C1 segment of cervical spinal cord (tissue), 14 donors: ENCODE measurements around the gene CCNJ.

Experiments used
- DNase-seq, 14 donors: peaks; one replicate each; lab custom pipeline; 2025; lab: John Stamatoyannopoulos, UW

The CCNJ gene

DNA sequence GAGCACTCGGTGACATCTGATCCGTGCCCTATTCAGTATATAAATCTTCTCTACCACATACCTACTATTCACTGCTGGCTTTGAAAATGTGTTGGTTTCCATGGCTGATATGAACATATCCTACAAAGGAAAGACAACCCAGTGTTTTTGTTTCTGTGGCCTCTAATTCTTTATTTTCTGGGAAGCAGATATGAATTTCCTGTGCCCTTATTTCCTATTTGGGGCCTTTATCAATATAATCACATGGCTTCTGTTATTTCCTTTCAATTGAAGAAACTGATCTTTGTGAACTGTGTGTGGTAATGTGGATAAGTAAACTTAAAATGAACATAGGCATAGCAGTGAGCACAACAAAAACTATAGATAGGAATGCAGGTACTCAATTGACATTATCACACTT is 10.6 kb downstream of the CCNJ start:
- no peak for DNase-seq

DNA sequence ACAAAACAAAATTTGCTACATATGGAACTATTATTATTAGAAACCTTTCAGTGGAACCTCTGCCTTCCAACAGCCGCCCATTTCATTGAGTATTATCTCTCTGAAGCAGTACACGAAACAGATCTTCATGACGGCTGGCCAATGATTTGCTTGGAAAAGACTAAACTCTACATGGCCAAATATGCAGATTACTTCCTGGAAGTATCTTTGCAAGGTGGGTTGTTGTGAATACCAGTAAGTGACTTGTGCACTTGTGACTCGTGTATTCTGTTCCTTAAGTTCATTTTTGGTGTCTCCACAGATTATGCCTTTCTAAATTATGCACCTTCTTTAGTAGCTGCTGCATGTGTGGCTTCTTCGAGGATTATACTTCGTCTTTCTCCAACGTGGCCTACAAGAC is 13.4 kb downstream of the CCNJ start:
- DNase-seq, result no peak

GRCh38 chr10:96061232-96061631 is 17.8 kb downstream of the CCNJ start:
- DNase-seq, result no peak

DNA sequence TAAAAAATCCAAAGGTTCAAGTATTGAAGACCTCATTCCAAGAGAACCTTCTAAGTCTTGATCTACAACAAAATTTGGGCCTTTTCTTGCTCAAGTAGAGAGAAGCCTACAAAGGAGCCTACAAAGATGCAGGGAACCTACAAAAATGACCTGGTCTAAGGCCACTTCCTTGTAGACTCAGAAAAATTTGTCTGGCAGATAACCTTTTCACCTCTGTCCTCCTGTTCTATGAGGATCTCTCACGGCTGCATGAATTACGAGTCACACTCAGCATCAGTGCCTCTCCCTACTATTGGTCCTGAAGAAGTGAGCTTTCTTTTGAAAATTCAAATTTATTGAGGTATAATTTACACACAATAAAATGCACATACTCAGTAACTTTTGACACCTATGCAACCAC is 29.3 kb downstream of the CCNJ start:
- no peak for DNase-seq

- no peak for DNase-seq
Observed at GRCh38 chr10:96073722-96074121, 30.3 kb downstream of the CCNJ start.

GRCh38 chr10:96074776-96075175 is 31.4 kb downstream of the CCNJ start:
- no peak for DNase-seq

DNA sequence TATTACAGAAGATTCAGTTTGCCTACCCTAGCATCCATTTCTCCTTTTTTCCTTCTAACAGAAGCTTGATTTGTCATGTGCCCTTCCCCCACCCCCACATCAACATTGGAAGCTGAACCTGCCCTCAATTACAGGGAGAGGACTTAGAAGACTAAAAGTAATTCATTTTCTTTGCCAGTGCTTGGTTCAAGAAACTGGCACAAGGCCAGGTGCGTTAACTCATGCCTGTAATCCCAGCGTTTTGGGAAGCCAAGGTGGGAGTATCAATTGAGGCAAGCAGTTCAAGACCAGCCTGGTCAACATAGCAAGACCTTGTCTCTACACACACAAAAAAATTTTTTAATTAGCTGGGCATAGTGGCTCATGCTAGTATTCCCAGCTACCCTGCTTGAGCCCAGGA is 32.6 kb downstream of the CCNJ start:
- DNase-seq, result no peak

- DNase-seq, result no peak
Observed at GRCh38 chr10:96077156-96077555, 33.8 kb downstream of the CCNJ start.

- no peak for DNase-seq
Observed at GRCh38 chr10:96082153-96082552, 38.8 kb downstream of the CCNJ start.

DNA sequence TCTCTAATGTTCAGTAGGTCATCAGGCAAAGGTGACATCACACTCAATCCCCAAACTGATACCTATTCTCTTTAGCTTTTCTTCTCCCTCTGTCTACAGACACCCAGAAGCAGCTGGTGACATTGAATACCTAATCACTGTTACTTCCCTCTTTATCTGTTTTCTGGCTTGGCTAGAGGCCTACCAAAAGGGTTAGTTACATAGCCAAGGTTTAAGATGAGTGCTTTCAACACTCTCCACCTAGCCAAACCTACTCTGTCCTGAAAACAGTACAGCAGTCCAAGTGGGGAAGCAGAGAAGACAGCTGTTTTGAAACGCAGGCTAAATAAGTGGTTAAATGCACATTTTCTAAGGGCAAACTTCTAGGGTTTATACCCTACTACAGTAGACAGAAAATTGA is 39.4 kb downstream of the CCNJ start:
- DNase-seq, result no peak

DNA sequence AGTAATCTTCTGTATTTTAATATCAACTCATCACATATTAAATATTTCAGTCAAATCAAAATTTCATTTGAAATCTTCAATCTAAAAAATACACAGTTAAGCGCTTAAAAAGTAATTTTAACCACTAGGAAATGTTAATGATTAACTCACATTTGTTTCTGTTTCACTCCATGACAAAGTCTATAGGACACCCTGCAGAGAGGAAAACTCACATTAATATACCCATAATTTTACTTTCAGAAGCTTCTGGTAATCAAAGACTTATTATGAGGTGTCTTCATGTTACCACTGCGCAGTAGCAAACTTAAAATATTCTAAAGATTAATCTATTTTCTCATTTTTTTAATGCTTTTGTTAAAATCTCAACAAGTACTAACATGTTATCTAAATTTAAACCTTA is 45.7 kb downstream of the CCNJ start:
- no peak for DNase-seq

DNA sequence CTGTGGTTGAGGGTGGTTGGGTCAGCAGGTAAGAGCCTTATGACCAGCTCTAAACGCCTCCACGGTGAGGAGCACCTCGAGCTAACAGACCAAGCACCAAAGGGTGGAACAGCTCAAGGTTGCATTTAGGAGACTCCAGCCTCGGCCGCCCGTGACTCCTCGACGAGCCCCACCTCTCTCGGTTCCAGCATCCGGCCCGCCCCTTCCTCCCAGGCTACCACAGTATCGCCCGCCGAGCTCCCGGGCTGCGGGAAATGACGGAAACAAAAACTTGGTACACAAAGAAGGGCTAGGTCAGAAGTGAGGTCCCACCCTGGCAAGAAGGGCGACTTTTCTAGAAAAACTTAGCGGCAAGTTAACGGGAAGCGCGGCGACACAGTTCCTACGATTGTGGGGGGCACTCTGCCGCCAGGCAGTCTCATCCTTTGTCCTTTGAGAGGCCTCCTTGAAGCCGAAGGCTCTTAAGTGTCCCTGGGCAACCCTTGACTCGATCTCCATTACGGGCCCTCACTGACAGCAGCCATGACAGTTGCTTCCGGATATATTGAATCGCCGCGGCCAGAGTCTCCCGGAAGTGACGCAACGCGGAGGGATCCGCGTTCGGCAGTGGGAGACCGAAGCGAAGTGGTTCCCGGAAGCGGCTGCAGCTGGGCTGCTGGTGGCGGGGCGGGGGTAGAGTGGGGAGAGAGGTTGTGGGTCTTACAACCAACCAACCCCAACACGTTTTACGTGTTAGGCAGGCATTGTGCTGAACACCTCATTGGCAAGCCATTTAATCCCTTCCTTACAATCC is 46.5 kb downstream of the CCNJ start:
- DNase-seq, result peak; percentile 39 to 92 (median 82)

GRCh38 chr10:96090463-96090800 is 47.0 kb downstream of the CCNJ start:
- DNase-seq, result peak in 1 of 14 donors; percentile 16

DNA sequence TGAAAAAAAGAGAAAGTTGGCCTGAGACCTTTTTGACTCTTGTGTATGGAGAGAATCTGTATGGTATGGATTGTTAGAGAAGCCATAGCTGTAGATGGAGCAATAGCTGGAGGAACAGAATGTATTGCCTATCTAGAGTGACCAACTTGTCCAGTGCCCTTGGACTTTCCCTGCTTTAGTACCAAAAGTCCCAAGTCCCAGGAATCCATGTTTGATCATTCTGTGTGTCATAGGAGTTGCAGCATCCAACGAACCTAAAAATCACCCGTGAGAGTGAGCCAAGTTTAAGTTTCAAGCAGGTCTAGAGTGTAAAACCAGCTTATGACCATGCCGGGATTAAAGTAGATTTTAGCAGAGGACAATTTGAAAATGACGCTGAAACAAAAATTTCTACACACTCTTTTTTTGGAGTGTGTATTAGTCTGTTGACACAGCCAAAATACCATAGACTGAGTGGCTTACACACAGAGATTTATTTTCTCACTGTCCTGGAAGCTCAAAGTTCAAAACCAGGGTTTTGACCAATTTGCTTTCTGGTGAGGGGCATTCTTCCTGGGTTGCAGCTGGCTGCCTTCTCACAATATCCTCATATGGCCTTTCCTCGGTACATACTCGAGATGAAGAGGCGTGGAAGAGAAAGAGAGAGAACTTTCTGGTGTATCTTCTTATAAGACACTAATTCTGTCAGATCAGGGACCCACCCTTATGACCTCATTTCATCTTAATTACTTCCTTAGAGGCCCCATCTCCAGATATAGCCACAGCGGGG is 49.8 kb downstream of the CCNJ start:
- no peak for DNase-seq

DNA sequence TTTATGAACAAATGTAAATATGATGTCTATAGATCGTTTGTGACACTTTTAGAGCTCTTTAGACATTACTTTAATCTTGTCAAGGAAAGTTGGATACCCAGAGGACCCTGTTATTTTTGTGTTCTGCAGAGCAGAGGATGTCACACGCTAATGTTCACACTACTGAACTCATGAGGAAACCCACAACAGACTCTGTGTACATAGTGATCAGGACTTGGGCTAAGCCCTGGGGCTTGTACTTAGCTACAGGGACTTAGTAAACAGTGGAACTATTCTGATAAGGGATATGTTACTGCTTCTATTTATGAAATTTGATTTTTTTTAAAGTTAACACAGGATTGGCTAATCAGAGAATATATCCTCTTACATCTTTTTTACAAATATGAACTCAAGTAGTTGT is 50.6 kb downstream of the CCNJ start:
- no peak for DNase-seq

GRCh38 chr10:96096958-96097357 is 53.6 kb downstream of the CCNJ start:
- no peak for DNase-seq

DNA sequence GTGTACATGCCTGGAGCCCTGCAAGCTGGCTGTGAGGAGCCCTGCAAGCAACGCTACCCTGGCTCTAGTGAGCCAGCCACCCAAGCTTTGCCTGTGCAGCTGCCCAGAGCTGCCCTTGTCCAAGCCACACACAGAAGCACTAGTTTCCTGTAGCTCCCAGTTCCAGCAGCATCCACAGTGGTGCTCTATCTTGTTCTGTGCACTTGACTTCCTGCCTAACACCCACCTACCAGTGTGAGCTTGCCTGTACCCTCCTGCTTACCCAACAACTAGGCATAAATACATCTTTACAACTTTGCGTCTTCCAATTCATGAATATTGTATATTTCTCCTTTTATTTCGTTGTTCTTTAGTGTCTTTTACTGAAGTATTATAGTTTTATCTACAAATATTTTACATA is 54.5 kb downstream of the CCNJ start:
- no peak for DNase-seq

GRCh38 chr10:96107623-96108038 is 64.2 kb downstream of the CCNJ start:
- no peak for DNase-seq
